Measurements from ENCODE around the gene SLC25A48. TPM values are rescaled to one million over a fixed set of nuclear protein-coding genes. Genes with fewer than 3 reads are reported as not detected.

SLC25A48 gene
- total and polyA plus RNA-seq, 2 of the 4 experiments (the other 2 are of a cell fraction): not detected

DNA sequence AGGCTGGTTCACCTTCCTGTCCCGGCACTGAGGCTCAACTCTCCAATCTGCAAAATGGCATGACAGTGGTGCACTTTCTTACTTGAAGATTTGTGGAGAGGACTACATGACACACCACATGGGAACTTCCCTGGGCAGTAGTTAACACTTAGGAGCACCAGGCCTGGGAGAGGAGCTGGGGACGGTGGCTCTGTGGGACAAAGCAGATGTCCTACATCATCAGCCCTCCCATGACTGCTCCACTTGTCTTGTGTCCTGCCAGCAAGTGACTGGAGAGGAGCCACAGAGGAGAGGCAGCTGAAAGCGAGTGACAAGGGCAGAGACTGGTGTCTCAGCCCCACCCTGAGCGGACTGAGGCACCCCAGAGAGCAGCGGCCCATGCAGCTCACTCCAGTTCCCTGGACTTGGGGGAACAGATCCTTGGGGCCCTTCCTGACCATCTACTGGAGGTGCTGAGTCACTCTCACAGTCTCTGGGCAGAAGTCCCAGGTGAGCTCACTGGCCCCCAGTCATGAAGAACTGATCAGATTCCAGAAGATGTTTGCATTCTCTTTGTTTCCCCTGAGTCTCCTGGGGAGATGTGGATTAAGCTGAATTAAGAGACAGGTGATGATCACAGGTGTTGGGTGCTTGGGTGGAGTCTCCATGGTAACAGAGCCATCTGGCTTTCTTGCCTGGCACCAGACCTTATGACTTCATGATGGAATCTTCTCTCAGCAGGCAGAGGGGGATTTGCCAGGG is 13.2 kb upstream of the SLC25A48 start:
- Histone ChIP-seq H2BK5ac (ENCODE audit: low read depth, low read length, poor library complexity, severe bottlenecking) (no peak overlapping the region), H2BK15ac (ENCODE audit: low read depth, low read length) (no peak overlapping the region), H3K9ac (ENCODE audit: low read depth, low read length) (no peak overlapping the region), H3K4ac (ENCODE audit: low read depth, low read length) (no peak overlapping the region), H2BK20ac (ENCODE audit: low read depth, low read length) (no peak overlapping the region), H4K5ac (ENCODE audit: low read depth, low read length) (no peak overlapping the region), H3K9me1 (ENCODE audit: insufficient read depth, low read length) (no peaks in the 10 kb centered on the region), H3K14ac (replicated peaks; ENCODE audit: low read depth, low read length) (no peak overlapping the region), H3K56ac (ENCODE audit: extremely low read depth, insufficient read depth, low read length) (no peak overlapping the region), H3K9me3 (ENCODE audit: control insufficient read depth, insufficient read depth, low read length) (no peaks in the 10 kb centered on the region), H3K4me1 (ENCODE audit: control insufficient read depth, insufficient read depth, low read length) (no peaks in the 10 kb centered on the region), H2AK9ac (replicated peaks; ENCODE audit: low read depth, low read length, poor library complexity) (no peak overlapping the region), H3K79me1 (ENCODE audit: low read depth in 1 of 2, low read length in 2 of 2) (no peaks in the 10 kb centered on the region), H2AFZ (replicated peaks; ENCODE audit: low read length, poor library complexity) (no peak overlapping the region), H3K36me3 (ENCODE audit: control insufficient read depth, insufficient read depth, low read length) (no peaks in the 10 kb centered on the region), H2AK5ac (ENCODE audit: low read depth, low read length) (no peak overlapping the region), H3K23ac (ENCODE audit: low read depth, low read length) (no peak overlapping the region), H3K4me2 (ENCODE audit: low read depth, low read length) (no peak overlapping the region), H4K91ac (ENCODE audit: insufficient read depth, low read depth, low read length) (no peak overlapping the region), H2BK120ac (ENCODE audit: low read depth, low read length) (no peak overlapping the region), H3K18ac (ENCODE audit: low read depth, low read length) (no peak overlapping the region), H3K4me3 (ENCODE audit: insufficient read depth, low read depth, low read length) (no peak overlapping the region), H4K20me1 (ENCODE audit: insufficient read depth, low read length) (no peaks in the 10 kb centered on the region), H3K27ac (ENCODE audit: insufficient read depth, low read length) (no peak overlapping the region), H4K8ac (ENCODE audit: low read depth in 2 of 2, low read length in 2 of 2) (no peak overlapping the region), H3K27me3 (ENCODE audit: control insufficient read depth, insufficient read depth, low read length) (peaks cover 2% of the 10 kb centered on the region; the same call in 1 of the 2 replicates)
- WGBS, 2 experiments (ENCODE audit: extremely low coverage in 2 of 2, insufficient read length in 1 of 2): 33% methylated on average over 4 of the region's 5 CpGs; no CpG with 5 or more reads in 1 of the 2 experiments
- POLR2A ChIA-PET (ENCODE audit: unreplicated experiment): no interaction called here
- no TSS peak for BruUV-seq (replicated peaks)
- no peak for ATAC-seq (ENCODE audit: low read depth)
- CTCF ChIA-PET: no interaction called here
- DNase-seq: no peak
- in situ Hi-C loops (cut with MboI; ENCODE audit: low sequenced_read_pairs): no loop called here
- intact Hi-C loops (cut with micrococcal nuclease): no loop called here
- TF ChIP-seq FOS (IDR thresholded peaks at IDR 0.05; ENCODE audit: low read depth, low read length) (no peak), BHLHE40 (IDR thresholded peaks at IDR 0.05; ENCODE audit: low read depth, low read length) (no peak), POLR2A (IDR thresholded peaks at IDR 0.05; ENCODE audit: low read depth, low read length) (no peak), CEBPB (IDR thresholded peaks at IDR 0.05; ENCODE audit: low read depth, low read length) (no peak), MAFK (IDR thresholded peaks at IDR 0.05; ENCODE audit: low read depth, low read length) (no peak), RAD21 (IDR thresholded peaks at IDR 0.05; ENCODE audit: low read length) (no peak), USF2 (IDR thresholded peaks at IDR 0.05; ENCODE audit: low read depth, low read length) (no peak), MXI1 (IDR thresholded peaks at IDR 0.05; ENCODE audit: borderline replicate concordance, low read depth, low read length) (no peak), MAZ (IDR thresholded peaks at IDR 0.05; ENCODE audit: borderline replicate concordance, low read depth, low read length) (no peak)
- dilution Hi-C loops (cut with HindIII; ENCODE audit: low sequenced_read_pairs, unreplicated experiment): no loop called here
